AG09309 (cell line): ENCODE results near the gene TAT.

ENCODE experiments used
- DNase-seq: peaks from one replicate; pipeline ENCODE4 v3.0.0-alpha.2; 2010; ENCODE audit warnings: low read depth
- H3K4me3 ChIP-seq: 2 replicates; pipeline ENCODE4 v1.5.1; 2011; ENCODE audit warnings: mild to moderate bottlenecking, low read depth, low read length, moderate library complexity; ENCODE audit not compliant: control insufficient read depth
- TF ChIP-seq, protein P1 (sequence below): IDR thresholded peaks from 2 replicates; pipeline ENCODE4 v1.5.1; 2011; ENCODE audit warnings: mild to moderate bottlenecking, low read depth, low read length, inconsistent platforms; ENCODE audit not compliant: insufficient read depth, control insufficient read depth; ENCODE audit errors: missing control alignments

The TAT gene

DNA sequence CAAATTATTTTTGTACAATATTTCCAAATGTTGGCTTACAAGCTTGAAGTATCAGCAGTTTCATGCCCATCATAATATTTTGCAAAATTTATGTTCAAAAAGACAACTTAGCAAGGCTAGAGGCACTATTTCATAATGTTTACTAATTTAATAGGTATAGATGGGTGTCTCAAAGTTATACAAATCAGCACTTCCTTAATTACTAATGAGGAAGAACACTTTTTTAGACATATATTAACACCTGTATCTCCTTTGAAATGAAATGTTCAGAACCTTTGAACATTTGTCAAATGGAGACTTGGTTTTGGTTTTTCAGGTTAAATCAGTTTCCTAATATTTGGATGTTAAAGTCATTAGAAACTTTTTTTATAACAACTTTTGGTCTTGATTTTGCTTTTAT, 2.2 kb downstream of the TAT start:
- no peak overlapping the region for H3K4me3 ChIP-seq
- TF ChIP-seq, protein P1, sequence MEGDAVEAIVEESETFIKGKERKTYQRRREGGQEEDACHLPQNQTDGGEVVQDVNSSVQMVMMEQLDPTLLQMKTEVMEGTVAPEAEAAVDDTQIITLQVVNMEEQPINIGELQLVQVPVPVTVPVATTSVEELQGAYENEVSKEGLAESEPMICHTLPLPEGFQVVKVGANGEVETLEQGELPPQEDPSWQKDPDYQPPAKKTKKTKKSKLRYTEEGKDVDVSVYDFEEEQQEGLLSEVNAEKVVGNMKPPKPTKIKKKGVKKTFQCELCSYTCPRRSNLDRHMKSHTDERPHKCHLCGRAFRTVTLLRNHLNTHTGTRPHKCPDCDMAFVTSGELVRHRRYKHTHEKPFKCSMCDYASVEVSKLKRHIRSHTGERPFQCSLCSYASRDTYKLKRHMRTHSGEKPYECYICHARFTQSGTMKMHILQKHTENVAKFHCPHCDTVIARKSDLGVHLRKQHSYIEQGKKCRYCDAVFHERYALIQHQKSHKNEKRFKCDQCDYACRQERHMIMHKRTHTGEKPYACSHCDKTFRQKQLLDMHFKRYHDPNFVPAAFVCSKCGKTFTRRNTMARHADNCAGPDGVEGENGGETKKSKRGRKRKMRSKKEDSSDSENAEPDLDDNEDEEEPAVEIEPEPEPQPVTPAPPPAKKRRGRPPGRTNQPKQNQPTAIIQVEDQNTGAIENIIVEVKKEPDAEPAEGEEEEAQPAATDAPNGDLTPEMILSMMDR: no peak
- no peak for DNase-seq

GRCh38 chr16:71573387-71574094, 3.4 kb downstream of the TAT start:
- H3K4me3 ChIP-seq: no peak overlapping the region
- TF ChIP-seq, protein P1: no peak
- DNase-seq: no peak

DNA sequence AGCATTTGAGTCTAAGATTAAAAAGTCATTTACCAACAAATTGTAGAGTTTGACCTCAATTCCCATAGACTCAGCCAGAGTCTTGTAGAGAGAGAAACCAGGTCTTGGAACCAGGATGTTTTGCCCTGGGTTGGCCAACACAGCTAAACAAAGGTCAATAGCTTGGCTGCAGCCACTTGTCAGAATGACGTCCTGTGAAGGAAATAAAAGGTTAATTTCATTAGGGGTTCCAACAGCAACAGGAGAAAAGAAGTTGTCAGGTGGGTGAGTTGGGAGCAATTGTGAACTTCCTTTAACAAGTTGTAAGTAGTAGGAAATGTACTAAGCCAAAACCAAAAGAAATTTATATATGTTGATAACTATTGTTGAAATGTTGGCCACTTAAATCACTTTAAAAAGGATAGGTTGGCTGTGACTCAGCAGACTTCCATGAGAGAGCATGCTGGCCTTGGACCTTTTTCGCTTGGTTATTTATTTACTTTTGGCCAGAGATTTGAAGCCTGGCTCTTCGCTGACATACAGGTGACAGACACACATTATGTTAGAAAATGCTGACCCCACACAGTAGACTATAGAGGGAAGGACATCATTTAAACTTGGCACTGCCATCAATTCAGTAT, 4.3 kb downstream of the TAT start:
- TF ChIP-seq, protein P1: no peak
- DNase-seq: no peak
- H3K4me3 ChIP-seq: no peak overlapping the region

- H3K4me3 ChIP-seq: no peak overlapping the region
- DNase-seq: no peak
- TF ChIP-seq, protein P1: no peak
Observed at GRCh38 chr16:71570144-71570543, 6.7 kb downstream of the TAT start.

DNA sequence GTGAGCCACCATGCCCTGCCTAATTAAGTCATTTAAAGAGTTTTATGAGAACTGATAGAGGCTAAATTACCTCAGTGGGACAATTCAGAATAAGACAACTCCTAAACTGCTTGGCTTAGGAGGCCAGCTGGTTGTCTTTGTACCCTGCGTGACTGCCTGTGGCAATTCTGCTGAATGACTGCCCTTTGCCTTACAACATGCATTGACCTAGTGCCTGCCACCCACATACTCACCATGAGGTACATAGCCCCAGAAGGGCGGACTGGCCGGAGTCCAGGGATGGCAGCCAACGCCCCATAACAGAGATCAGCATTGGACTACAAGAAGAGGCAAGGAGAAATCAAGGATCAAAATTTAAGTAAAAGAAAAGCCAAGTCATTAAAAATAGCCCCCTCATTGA, 7.3 kb downstream of the TAT start:
- TF ChIP-seq, protein P1: no peak
- DNase-seq: no peak
- no peak overlapping the region for H3K4me3 ChIP-seq

DNA sequence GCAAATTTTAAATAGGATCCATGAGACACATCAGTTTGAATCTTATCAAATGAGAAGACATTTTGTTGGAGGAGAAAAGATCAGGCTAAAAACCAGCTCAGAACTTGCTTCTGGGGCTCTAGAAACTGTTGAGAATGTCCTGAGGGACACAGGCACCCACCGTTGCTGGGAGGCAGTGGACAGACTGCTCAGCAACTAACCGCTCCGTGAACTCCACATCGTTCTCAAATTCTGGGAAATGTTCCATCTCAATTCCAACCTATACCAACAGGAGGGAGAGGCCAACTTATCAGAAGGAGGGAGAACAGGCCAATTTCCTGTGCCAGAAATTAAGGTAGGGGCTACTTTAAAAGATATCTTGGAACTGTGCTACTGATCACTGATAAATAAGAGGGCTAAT, 8.3 kb downstream of the TAT start:
- DNase-seq: no peak
- TF ChIP-seq, protein P1: no peak
- no peak overlapping the region for H3K4me3 ChIP-seq
